AG04449 (cell line): ENCODE measurements around the gene GNG12.

Experiments used
- CTCF ChIA-PET: fragments of 350-600 bp; formaldehyde crosslinking; extraction: SDS; loops from one replicate; lab custom pipeline; 2021; ENCODE audit warnings: antibody characterized with exemption; lab: Yijun Ruan, JAX
- POLR2A ChIA-PET: fragments of 400-600, 350-600 bp; formaldehyde crosslinking; extraction: SDS; loops from one replicate; lab custom pipeline; 2020; ENCODE audit warnings: antibody characterized with exemption, inconsistent platforms; lab: Yijun Ruan, JAX
- DNase-seq: peaks from one replicate; pipeline ENCODE4 v3.0.0-alpha.2; 2010; ENCODE audit warnings: low read depth, low spot score
- H3K4me3 ChIP-seq: 2 replicates; pipeline ENCODE4 v1.5.1; 2011; ENCODE audit warnings: low read depth, mild to moderate bottlenecking, control low read depth, low read length
- TF ChIP-seq, protein P1 (sequence below): IDR thresholded peaks from one replicate; pipeline ENCODE4 v1.5.1; 2011; ENCODE audit warnings: mild to moderate bottlenecking, moderate library complexity, low read length, control low read depth, inconsistent platforms; ENCODE audit not compliant: insufficient read depth; ENCODE audit errors: missing control alignments

The GNG12 gene

DNA sequence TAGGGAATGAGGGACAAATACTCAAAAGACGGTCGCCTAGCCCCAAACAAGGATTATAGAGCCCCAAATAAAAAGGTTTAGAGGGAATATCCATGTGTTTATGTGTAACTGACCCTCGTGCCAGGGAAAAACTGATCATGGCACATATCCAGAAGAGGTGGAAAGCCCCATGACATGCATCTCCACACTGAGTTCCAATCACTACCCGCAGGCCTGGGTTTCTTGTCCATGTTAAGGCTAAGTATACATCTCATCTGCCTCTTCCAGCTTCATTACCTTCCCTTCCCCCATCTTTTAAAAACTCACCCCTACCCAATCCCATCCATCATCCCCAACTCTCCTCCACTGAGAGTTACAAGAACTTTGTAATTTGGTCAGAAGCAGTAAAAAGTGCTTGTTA lies 133.0 kb downstream of the GNG12 start:
- TF ChIP-seq, protein P1, sequence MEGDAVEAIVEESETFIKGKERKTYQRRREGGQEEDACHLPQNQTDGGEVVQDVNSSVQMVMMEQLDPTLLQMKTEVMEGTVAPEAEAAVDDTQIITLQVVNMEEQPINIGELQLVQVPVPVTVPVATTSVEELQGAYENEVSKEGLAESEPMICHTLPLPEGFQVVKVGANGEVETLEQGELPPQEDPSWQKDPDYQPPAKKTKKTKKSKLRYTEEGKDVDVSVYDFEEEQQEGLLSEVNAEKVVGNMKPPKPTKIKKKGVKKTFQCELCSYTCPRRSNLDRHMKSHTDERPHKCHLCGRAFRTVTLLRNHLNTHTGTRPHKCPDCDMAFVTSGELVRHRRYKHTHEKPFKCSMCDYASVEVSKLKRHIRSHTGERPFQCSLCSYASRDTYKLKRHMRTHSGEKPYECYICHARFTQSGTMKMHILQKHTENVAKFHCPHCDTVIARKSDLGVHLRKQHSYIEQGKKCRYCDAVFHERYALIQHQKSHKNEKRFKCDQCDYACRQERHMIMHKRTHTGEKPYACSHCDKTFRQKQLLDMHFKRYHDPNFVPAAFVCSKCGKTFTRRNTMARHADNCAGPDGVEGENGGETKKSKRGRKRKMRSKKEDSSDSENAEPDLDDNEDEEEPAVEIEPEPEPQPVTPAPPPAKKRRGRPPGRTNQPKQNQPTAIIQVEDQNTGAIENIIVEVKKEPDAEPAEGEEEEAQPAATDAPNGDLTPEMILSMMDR: no peak
- POLR2A ChIA-PET: interaction anchor here (0.6 kb wide), 1 partner anchor 15 kb away, joined by 3 read pairs; no protein-coding TSS in a partner anchor
- no peak overlapping the region for H3K4me3 ChIP-seq
- CTCF ChIA-PET: interaction anchor here (3.1 to 5.0 kb wide), 2 partner anchors 60 to 165 kb away, joined by 18 to 23 read pairs; no protein-coding TSS in a partner anchor
- DNase-seq: no peak

GRCh38 chr1:67696708-67697107 lies 136.6 kb downstream of the GNG12 start:
- POLR2A ChIA-PET: no interaction called here
- DNase-seq: no peak
- TF ChIP-seq, protein P1: no peak
- H3K4me3 ChIP-seq: no peak overlapping the region
- CTCF ChIA-PET: interaction anchor here (0.6 to 1.7 kb wide), 3 partner anchors 10 to 135 kb away, joined by 3 to 8 read pairs (median 7); no protein-coding TSS in a partner anchor

- CTCF ChIA-PET: interaction anchor here (1.7 kb wide), 2 partner anchors 64 to 134 kb away, joined by 7 to 8 read pairs; no protein-coding TSS in a partner anchor
- H3K4me3 ChIP-seq: no peak overlapping the region
- POLR2A ChIA-PET: no interaction called here
- DNase-seq: no peak
- TF ChIP-seq, protein P1: no peak
Observed at GRCh38 chr1:67695963-67696362, 137.3 kb downstream of the GNG12 start.

DNA sequence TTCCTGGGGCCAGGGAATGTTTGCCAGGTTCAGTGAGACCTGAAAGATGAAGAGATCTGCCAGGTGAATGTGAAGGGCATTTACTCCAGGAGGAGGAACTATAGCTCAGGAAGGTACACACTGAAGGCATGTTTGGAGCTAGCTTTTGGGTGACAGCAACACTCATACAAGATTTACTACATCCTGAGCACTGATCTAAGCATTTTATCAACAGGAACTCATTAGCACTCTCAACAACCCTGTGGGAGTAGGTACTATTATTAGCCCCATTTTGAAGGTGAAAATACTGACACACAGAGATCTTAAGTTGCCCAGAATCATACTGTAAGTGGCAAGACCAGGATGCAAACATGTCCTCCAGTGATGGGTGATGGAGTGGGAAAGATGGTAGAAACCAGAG lies 141.6 kb downstream of the GNG12 start:
- no peak overlapping the region for H3K4me3 ChIP-seq
- TF ChIP-seq, protein P1: no peak
- DNase-seq: no peak
- POLR2A ChIA-PET: interaction anchor here (1.4 to 1.8 kb wide), 2 partner anchors 69 to 157 kb away, joined by 7 to 8 read pairs; no protein-coding TSS in a partner anchor
- CTCF ChIA-PET: interaction anchor here (1.3 to 7.0 kb wide), 7 partner anchors 61 to 157 kb away, joined by 3 to 66 read pairs (median 7); no protein-coding TSS in a partner anchor

GRCh38 chr1:67690411-67690810 lies 142.9 kb downstream of the GNG12 start:
- H3K4me3 ChIP-seq: no peak overlapping the region
- TF ChIP-seq, protein P1: no peak
- POLR2A ChIA-PET: interaction anchor here (0.6 to 3.0 kb wide), 4 partner anchors 64 to 155 kb away, joined by 3 to 11 read pairs (median 8); no protein-coding TSS in a partner anchor
- DNase-seq: no peak
- CTCF ChIA-PET: interaction anchor here (2.1 to 7.0 kb wide), 4 partner anchors 62 to 156 kb away, joined by 5 to 66 read pairs (median 12); no protein-coding TSS in a partner anchor

GRCh38 chr1:67690018-67690363 lies 143.3 kb downstream of the GNG12 start:
- POLR2A ChIA-PET: interaction anchor here (1.8 to 3.0 kb wide), 2 partner anchors 70 to 119 kb away, joined by 8 to 11 read pairs; no protein-coding TSS in a partner anchor
- H3K4me3 ChIP-seq: no peak overlapping the region
- CTCF ChIA-PET: interaction anchor here (2.1 to 8.1 kb wide), 4 partner anchors 62 to 155 kb away, joined by 5 to 67 read pairs (median 44); no protein-coding TSS in a partner anchor
- TF ChIP-seq, protein P1: no peak
- DNase-seq: no peak
